DND-41 (cell line): ENCODE results near the gene SPIB.

ENCODE experiments used
- ATAC-seq: fragments of 200-7000 bp; cut with Tn5 transposase; 3 replicates; pipeline ENCODE4 v1.9.1; 2021; ENCODE audit warnings: low read depth; ENCODE audit not compliant: insufficient read depth
- DNase-seq: peaks from one replicate; pipeline ENCODE4 v3.0.0-alpha.2; 2020
- H2AFZ ChIP-seq: 2 replicates; pipeline ENCODE4 v1.6.0; 2012; ENCODE audit warnings: low read depth, low read length
- H3K27ac ChIP-seq: 2 replicates; pipeline ENCODE4 v1.5.1; 2012; ENCODE audit warnings: low read length, inconsistent platforms
- H3K27me3 ChIP-seq: fragments of 200-600 bp; sonication (generic); 2 replicates; pipeline ENCODE4 v1.6.0; 2012; ENCODE audit warnings: low read length, mild to moderate bottlenecking, inconsistent platforms; ENCODE audit not compliant: insufficient read depth, poor library complexity
- H3K36me3 ChIP-seq: 2 replicates; pipeline ENCODE4 v1.5.1; 2012; ENCODE audit warnings: low read length, inconsistent platforms; ENCODE audit not compliant: insufficient read depth
- H3K4me1 ChIP-seq: 2 replicates; pipeline ENCODE4 v1.5.1; 2012; ENCODE audit warnings: mild to moderate bottlenecking, low read length; ENCODE audit not compliant: insufficient read depth
- H3K4me2 ChIP-seq: 2 replicates; pipeline ENCODE4 v1.6.0; 2012; ENCODE audit warnings: mild to moderate bottlenecking, moderate library complexity, low read length, inconsistent platforms; ENCODE audit not compliant: insufficient read depth
- H3K4me3 ChIP-seq, 2 experiments: fragments of 200-600 bp in 1 of 2; shearing (Covaris generic) in 1 of 2; 2 replicates each; pipeline ENCODE4 v1.5.1; 2012 to 2016; ENCODE audit warnings: inconsistent platforms in 2 of 2, low read length in 2 of 2, mild to moderate bottlenecking in 2 of 2, low read depth in 1 of 2, moderate library complexity in 1 of 2
- H3K79me2 ChIP-seq: 2 replicates; pipeline ENCODE4 v1.6.0; 2012; ENCODE audit warnings: low read length, inconsistent platforms; ENCODE audit not compliant: insufficient read depth
- H3K9ac ChIP-seq: 2 replicates; pipeline ENCODE4 v1.6.0; 2012; ENCODE audit warnings: low read depth, mild to moderate bottlenecking, inconsistent platforms, low read length, moderate library complexity
- H3K9me3 ChIP-seq: 2 replicates; pipeline ENCODE4 v1.5.1; 2012; ENCODE audit warnings: low read length, moderate library complexity, mild to moderate bottlenecking, inconsistent platforms; ENCODE audit not compliant: insufficient read depth, severe bottlenecking
- H4K20me1 ChIP-seq: 2 replicates; pipeline ENCODE4 v1.6.0; 2012; ENCODE audit warnings: low read length; ENCODE audit not compliant: insufficient read depth
- EZH2 ChIP-seq: IDR thresholded peaks from 3 replicates; pipeline ENCODE4 v1.6.1; 2012; ENCODE audit warnings: borderline replicate concordance, low read depth, mild to moderate bottlenecking, moderate library complexity, low read length, inconsistent platforms; ENCODE audit not compliant: severe bottlenecking
- TF ChIP-seq, protein P1 (sequence below): IDR thresholded peaks from 2 replicates; pipeline ENCODE4 v1.5.1; 2012; ENCODE audit warnings: borderline replicate concordance, low read length, moderate library complexity, mild to moderate bottlenecking; ENCODE audit not compliant: poor library complexity, severe bottlenecking; ENCODE audit errors: extremely low read depth

SPIB gene

GRCh38 chr19:50461066-50461875 is 42.5 kb downstream of the SPIB start:
- no peak overlapping the region for H3K27ac ChIP-seq

DNA sequence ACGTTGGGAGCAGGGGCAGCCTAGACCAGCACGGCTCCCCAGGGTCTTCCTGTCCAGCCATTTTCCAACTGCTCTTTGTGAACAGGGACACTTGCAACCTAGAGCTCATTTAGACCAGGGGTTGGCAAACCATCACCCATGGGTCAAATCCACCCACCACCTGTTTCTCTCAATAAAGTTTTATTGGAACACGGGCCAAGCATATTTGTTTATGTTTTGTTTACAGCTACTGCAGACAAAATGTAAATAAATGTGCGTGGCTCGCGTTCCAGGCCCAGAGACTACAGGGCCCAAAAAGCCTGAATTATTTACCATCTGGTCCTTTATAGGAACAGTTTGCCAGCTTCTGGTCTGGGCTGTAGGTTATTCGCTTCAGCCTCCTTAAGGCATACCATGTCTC is 44.2 kb downstream of the SPIB start:
- Histone ChIP-seq H3K9me3 (no peaks in the 10 kb centered on the region), H2AFZ (no peak overlapping the region), H3K9ac (no peak overlapping the region), H3K4me2 (no peak overlapping the region), H3K79me2 (no peaks in the 10 kb centered on the region), H3K27me3 (no peaks in the 10 kb centered on the region), H3K36me3 (no peaks in the 10 kb centered on the region), H3K4me1 (no peaks in the 10 kb centered on the region), H3K27ac (no peak overlapping the region), H3K4me3 (no peak overlapping the region), H4K20me1 (no peaks in the 10 kb centered on the region)
- ATAC-seq, result no peak
- TF ChIP-seq, protein P1, sequence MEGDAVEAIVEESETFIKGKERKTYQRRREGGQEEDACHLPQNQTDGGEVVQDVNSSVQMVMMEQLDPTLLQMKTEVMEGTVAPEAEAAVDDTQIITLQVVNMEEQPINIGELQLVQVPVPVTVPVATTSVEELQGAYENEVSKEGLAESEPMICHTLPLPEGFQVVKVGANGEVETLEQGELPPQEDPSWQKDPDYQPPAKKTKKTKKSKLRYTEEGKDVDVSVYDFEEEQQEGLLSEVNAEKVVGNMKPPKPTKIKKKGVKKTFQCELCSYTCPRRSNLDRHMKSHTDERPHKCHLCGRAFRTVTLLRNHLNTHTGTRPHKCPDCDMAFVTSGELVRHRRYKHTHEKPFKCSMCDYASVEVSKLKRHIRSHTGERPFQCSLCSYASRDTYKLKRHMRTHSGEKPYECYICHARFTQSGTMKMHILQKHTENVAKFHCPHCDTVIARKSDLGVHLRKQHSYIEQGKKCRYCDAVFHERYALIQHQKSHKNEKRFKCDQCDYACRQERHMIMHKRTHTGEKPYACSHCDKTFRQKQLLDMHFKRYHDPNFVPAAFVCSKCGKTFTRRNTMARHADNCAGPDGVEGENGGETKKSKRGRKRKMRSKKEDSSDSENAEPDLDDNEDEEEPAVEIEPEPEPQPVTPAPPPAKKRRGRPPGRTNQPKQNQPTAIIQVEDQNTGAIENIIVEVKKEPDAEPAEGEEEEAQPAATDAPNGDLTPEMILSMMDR, result no peak
- TF ChIP-seq EZH2, result no peak
- no peak for DNase-seq

More at GRCh38 chr19:50461066-50461875, 42.5 kb downstream of the SPIB start:
- Histone ChIP-seq H3K9me3 (no peaks in the 10 kb centered on the region), H3K4me1 (no peaks in the 10 kb centered on the region), H3K4me2 (no peak overlapping the region), H3K36me3 (no peaks in the 10 kb centered on the region), H3K4me3 (no peak overlapping the region), H3K79me2 (no peaks in the 10 kb centered on the region), H2AFZ (peak overlapping the region; percentile 58; the same call in 1 of the 2 replicates), H3K9ac (no peak overlapping the region), H3K27me3 (no peaks in the 10 kb centered on the region), H4K20me1 (no peaks in the 10 kb centered on the region)
- ATAC-seq (peak; percentile 84), DNase-seq (peak; percentile 60)
- TF ChIP-seq EZH2, result no peak
- TF ChIP-seq, protein P1, result peak; percentile 90

- Histone ChIP-seq H2AFZ (no peak overlapping the region), H4K20me1 (no peaks in the 10 kb centered on the region), H3K4me2 (no peak overlapping the region), H3K4me1 (no peaks in the 10 kb centered on the region), H3K27ac (no peak overlapping the region), H3K4me3 (no peak overlapping the region), H3K9ac (no peak overlapping the region), H3K27me3 (no peaks in the 10 kb centered on the region), H3K79me2 (no peaks in the 10 kb centered on the region), H3K9me3 (no peaks in the 10 kb centered on the region), H3K36me3 (no peaks in the 10 kb centered on the region)
- TF ChIP-seq, protein P1, result no peak
- TF ChIP-seq EZH2, result no peak
- no peak for ATAC-seq
- DNase-seq, result no peak
Observed at GRCh38 chr19:50464348-50464747, 45.6 kb downstream of the SPIB start.
